ENCODE measurements around the gene LCLAT1. TPM values are rescaled to one million over a fixed set of nuclear protein-coding genes. Genes with fewer than 3 reads are reported as not detected.

Gene LCLAT1
- total RNA-seq, 1 experiment from 2014 or later = 32.9 TPM

DNA sequence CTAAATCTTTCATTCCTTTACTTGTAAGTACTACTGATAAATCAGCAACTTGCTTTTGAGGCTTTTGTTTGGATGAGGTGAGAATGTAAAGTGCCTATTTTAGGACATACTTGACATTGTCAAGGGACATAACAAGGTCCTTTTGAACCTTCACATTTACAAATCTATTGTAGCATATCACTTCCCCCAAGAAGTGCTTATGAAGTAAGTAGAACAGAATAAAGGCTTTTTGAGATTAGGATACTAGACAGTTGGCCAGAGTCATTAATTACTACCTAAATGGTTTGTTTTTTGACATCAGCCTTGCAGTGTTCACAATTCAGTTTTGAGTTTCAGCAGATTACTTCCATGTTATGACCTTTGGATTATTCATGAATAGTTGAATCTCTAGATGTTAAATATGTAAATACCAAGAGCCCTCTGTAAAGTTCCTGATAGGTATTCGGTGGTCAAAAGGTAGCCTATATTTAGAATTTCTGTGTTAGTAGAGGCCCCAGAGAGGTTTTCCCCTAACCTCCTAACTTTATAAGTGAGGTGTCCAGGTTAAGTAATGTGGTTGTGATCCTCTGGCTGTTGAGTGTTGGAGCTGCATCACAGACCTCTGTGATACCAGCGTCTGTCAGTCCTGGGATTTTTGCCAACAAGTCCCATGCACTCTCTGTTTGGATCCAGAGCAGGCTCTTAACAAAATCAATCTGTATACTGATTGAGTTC is 67.2 kb downstream of the LCLAT1 start:
- H3K4me2 ChIP-seq (ENCODE audit: insufficient read depth, insufficient read length, low read length) = no peak overlapping the region
- H4K20me1 ChIP-seq (ENCODE audit: control insufficient read depth, insufficient read depth, insufficient read length) = no peaks in the 10 kb centered on the region

More for the DNA sequence above, 67.2 kb downstream of the LCLAT1 start:
- Histone ChIP-seq H2BK20ac (ENCODE audit: low read depth, low read length, poor library complexity, severe bottlenecking) (no peak overlapping the region), H3K27ac (ENCODE audit: insufficient read length, low read depth, low read length) (no peak overlapping the region), H2BK5ac (ENCODE audit: insufficient read length, low read length) (no peak overlapping the region), H2BK12ac (ENCODE audit: insufficient read length, low read depth, low read length) (no peak overlapping the region), H3K14ac (ENCODE audit: insufficient read depth, low read length) (no peak overlapping the region), H2BK120ac (ENCODE audit: low read depth, low read length, poor library complexity, severe bottlenecking) (no peak overlapping the region), H3K56ac (ENCODE audit: insufficient read length, low read depth, low read length) (no peak overlapping the region), H2AFZ (ENCODE audit: low read length) (no peak overlapping the region), H3K9ac (ENCODE audit: extremely low read depth, insufficient read length, low read length) (no peak overlapping the region), H3K79me1 (ENCODE audit: insufficient read depth, low read depth, low read length, poor library complexity, severe bottlenecking) (no peaks in the 10 kb centered on the region), H4K5ac (ENCODE audit: insufficient read length, low read depth, low read length) (no peak overlapping the region), H3K79me2 (ENCODE audit: insufficient read depth, low read length) (peaks cover 2% of the 10 kb centered on the region; the same call in 1 of the 2 replicates), H4K91ac (ENCODE audit: insufficient read length, low read depth, low read length) (no peak overlapping the region), H3K23me2 (ENCODE audit: insufficient read length, low read depth, low read length, poor library complexity, severe bottlenecking) (no peaks in the 10 kb centered on the region), H3K4me1 (ENCODE audit: insufficient read depth, low read length) (peaks cover 2% of the 10 kb centered on the region; the same call in 1 of the 2 replicates), H2AK5ac (ENCODE audit: insufficient read length, low read length) (no peak overlapping the region), H3K18ac (ENCODE audit: insufficient read length, low read depth, low read length) (no peak overlapping the region), H3T11ph (ENCODE audit: low read length) (no peak overlapping the region), H3K27me3 (ENCODE audit: insufficient read depth, low read length) (no peaks in the 10 kb centered on the region), H4K8ac (replicated peaks; ENCODE audit: insufficient read length, low read depth, low read length) (no peak overlapping the region), H3K23ac (ENCODE audit: insufficient read length, low read depth, low read length) (no peak overlapping the region), H2BK15ac (ENCODE audit: low read depth, low read length) (no peak overlapping the region), H3K9me3 (ENCODE audit: control insufficient read depth, low read depth, low read length) (no peaks in the 10 kb centered on the region), H3K4ac (ENCODE audit: low read depth, low read length) (no peak overlapping the region)
- Mint-ChIP-seq H3K4me1 (peaks cover 45 to 48% of the 10 kb centered on the region in 2 experiments), H3K36me3 (ENCODE audit: insufficient read depth in 1 of 3, low read depth in 3 of 3) (peaks cover 17 to 25% (median 20%) of the 10 kb centered on the region in 3 experiments), H3K4me3 (no peak overlapping the region), H3K27ac (peak overlapping the region; percentile 18 to 36 (median 34); a peak in 2 of 7 replicates), H3K27me3 (ENCODE audit: low read depth) (no peaks in the 10 kb centered on the region), H3K9me3 (peaks cover 7 to 18% of the 10 kb centered on the region in 2 experiments)
- DNase-seq = no peak
- no CpG with 5 or more reads among the region's 2 CpGs for WGBS (ENCODE audit: extremely low coverage, insufficient read length, low lambda C conversion rate)
- TF ChIP-seq, protein P1, sequence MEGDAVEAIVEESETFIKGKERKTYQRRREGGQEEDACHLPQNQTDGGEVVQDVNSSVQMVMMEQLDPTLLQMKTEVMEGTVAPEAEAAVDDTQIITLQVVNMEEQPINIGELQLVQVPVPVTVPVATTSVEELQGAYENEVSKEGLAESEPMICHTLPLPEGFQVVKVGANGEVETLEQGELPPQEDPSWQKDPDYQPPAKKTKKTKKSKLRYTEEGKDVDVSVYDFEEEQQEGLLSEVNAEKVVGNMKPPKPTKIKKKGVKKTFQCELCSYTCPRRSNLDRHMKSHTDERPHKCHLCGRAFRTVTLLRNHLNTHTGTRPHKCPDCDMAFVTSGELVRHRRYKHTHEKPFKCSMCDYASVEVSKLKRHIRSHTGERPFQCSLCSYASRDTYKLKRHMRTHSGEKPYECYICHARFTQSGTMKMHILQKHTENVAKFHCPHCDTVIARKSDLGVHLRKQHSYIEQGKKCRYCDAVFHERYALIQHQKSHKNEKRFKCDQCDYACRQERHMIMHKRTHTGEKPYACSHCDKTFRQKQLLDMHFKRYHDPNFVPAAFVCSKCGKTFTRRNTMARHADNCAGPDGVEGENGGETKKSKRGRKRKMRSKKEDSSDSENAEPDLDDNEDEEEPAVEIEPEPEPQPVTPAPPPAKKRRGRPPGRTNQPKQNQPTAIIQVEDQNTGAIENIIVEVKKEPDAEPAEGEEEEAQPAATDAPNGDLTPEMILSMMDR (conservative IDR thresholded peaks at IDR 0.05) = no peak

Data from H9 (cell line).